Erythroblast (primary cell): ENCODE results near the gene LSM14A.

Experiments
- DNase-seq, 2 experiments: peaks; one replicate each; lab custom pipeline; 2025; lab: John Stamatoyannopoulos, UW
- GATA1 ChIP-seq: IDR thresholded peaks from 2 replicates; pipeline ENCODE4 v1.6.1; 2011; ENCODE audit warnings: low read depth, mild to moderate bottlenecking, control low read depth, low read length, moderate library complexity
- POLR2A ChIP-seq: IDR thresholded peaks from 2 replicates; pipeline ENCODE4 v1.6.1; 2011; ENCODE audit warnings: mild to moderate bottlenecking, low read length

Gene LSM14A

DNA sequence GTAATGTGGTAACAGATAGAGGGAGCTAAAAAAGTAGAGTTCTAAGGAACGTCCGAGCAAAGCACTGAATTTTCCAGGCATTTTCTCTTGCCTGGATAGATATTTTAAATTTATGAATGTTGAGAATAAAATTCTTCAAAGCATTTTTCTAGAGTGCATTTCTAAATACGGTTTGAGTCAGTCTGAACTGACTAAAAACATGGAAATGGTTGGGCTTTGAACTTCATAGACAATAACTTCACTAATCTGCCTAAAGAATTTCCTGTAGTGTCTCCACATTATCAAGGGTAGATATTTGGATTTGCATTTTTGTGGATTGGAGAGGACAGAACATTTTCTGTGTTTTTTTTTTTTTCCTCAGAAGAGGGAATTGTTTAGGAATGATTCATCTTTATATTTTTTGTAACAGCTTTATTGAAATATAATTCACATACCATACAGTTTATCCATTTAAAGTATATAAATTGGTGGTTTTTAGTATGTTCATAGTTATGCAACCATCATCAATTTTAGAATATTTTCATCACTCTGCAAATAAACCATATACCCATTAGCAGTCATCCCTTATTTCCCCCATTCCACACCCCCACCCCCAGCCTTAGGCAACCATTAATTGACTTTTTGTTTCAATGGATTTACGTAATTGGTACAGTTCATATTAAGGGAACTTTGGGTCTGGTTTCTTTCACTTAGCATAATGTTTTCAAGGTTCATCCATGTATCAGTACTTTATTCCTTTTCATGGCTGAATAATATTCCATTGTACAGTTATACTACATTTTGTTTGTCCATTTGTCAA, 102.7 kb downstream of the LSM14A start:
- no peak for TF ChIP-seq GATA1
- no peak for TF ChIP-seq POLR2A
- no peak for DNase-seq

DNA sequence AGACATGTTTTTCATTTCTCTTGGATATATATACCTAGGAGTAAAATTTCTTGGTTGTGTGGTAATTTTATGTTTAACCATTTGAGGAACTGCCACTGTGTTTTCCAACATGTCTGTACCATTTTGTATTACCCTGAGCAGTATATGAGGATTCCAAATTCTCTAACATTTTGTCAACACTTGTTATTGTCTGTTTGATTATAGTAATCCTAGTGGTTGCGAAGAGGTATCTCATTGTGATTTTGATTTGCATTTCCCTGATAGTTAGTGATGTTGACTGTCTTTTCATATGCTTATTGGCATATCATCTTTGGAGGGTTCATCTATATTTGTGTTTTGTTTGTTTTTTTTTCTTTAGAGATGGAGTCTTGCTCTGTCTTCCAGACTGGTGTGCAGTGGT, 103.4 kb downstream of the LSM14A start:
- no peak for TF ChIP-seq POLR2A
- TF ChIP-seq GATA1 = no peak
- no peak for DNase-seq

DNA sequence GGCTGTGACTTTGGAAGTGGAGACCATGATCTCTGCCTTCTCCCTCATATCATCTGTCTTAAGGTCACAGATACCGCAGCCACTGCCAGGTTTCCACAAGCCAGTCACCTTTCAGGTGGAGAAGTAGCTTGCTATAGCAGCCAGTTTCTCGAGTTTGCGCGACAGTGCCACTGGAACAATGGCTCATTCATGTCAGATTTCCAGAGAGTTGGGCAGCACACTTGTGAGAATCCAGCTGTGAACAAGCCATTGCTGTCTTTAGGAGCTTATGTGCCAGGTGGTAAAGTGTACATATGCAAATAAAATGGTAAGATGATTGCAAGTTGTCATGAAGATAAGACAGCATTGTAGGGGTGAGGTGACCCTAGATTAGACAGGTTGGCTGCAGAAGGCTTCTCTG, 104.3 kb downstream of the LSM14A start:
- no peak for DNase-seq
- no peak for TF ChIP-seq GATA1
- TF ChIP-seq POLR2A = no peak

DNA sequence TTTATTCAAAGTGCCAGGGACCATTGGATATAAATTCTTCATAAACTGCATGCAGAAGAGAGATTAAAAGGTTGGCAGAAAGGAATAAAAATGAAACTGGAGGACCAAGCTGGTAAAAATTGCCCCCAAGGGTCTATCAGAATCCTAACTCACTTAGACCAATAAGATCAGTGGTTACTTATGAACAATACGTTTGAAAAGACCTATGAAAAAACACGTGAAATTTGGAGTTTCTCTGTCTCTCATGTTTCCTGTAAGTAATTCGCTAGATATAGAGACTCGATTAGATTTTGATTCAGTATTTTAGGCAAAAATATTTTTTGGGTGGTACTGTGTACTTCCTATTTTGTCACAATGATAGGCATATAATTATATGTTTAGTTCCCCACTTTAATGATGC, 104.9 kb downstream of the LSM14A start:
- TF ChIP-seq GATA1 (no peak), POLR2A (no peak)
- DNase-seq = no peak

DNA sequence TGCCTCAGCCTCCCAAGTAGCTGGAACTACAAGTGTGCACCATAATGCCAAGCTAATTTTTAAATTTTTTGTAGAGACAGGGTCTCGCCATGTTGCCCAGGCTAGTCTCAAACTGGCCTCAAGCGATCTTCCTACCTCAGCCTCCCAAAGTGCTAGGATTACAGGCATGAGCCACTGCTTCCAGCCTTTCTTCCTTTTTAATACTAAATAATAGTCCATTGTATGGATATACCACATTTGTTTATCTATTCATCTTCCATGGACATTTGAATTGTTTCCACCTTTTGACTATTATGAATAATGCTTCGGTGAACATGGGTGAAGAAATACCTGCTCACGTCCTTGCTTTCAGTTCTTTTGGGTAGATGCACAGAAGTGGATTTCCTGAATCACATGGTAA, 106.5 kb downstream of the LSM14A start:
- no peak for TF ChIP-seq GATA1
- no peak for TF ChIP-seq POLR2A
- DNase-seq = no peak
